Measurements from ENCODE around the gene PQBP1.
A peak's percentile ranks its signal among the peaks of the same experiment; 100 is the strongest.

PQBP1 gene

GRCh38 chrX:48939524-48940228, 41.9 kb downstream of the PQBP1 start:
- DNase-seq, result no peak
- H3K27ac ChIP-seq, result no peak overlapping the region
- no peaks in the 10 kb centered on the region for H3K9me3 ChIP-seq (ENCODE audit: severe bottlenecking)
- peaks cover 12% of the 10 kb centered on the region for H3K36me3 ChIP-seq
- TF ChIP-seq CTCF (IDR thresholded peaks at IDR 0.05; ENCODE audit: low read depth, low read length), result no peak
- no peaks in the 10 kb centered on the region for H3K27me3 ChIP-seq (ENCODE audit: insufficient read depth, low read depth, severe bottlenecking)
- H3K4me3 ChIP-seq (ENCODE audit: low read depth, low read length), result no peak overlapping the region

- no peak for DNase-seq
- Histone ChIP-seq H3K36me3 (peaks cover 12% of the 10 kb centered on the region), H3K4me3 (ENCODE audit: low read depth, low read length) (no peak overlapping the region), H3K27me3 (ENCODE audit: insufficient read depth, low read depth, severe bottlenecking) (peaks cover 1% of the 10 kb centered on the region), H3K9me3 (ENCODE audit: severe bottlenecking) (no peaks in the 10 kb centered on the region), H3K27ac (no peak overlapping the region)
- no peak for TF ChIP-seq CTCF (IDR thresholded peaks at IDR 0.05; ENCODE audit: low read depth, low read length)
Measured at GRCh38 chrX:48940404-48940955, 42.8 kb downstream of the PQBP1 start.

- Histone ChIP-seq H3K4me3 (ENCODE audit: low read depth, low read length) (no peak overlapping the region), H3K36me3 (peaks cover 9% of the 10 kb centered on the region), H3K27ac (no peak overlapping the region), H3K9me3 (ENCODE audit: severe bottlenecking) (no peaks in the 10 kb centered on the region), H3K27me3 (ENCODE audit: insufficient read depth, low read depth, severe bottlenecking) (peaks cover 3% of the 10 kb centered on the region)
- TF ChIP-seq CTCF (IDR thresholded peaks at IDR 0.05; ENCODE audit: low read depth, low read length), result no peak
- DNase-seq, result no peak
Measured at GRCh38 chrX:48942895-48943294, 45.2 kb downstream of the PQBP1 start.

- TF ChIP-seq CTCF (IDR thresholded peaks at IDR 0.05; ENCODE audit: low read depth, low read length), result peak; percentile 82
- no peaks in the 10 kb centered on the region for H3K9me3 ChIP-seq (ENCODE audit: severe bottlenecking)
- DNase-seq, result peak; percentile 61
- H3K36me3 ChIP-seq, result peaks cover 9% of the 10 kb centered on the region
- H3K4me3 ChIP-seq (ENCODE audit: low read depth, low read length), result no peak overlapping the region
- H3K27me3 ChIP-seq (ENCODE audit: insufficient read depth, low read depth, severe bottlenecking), result peaks cover 3% of the 10 kb centered on the region
- H3K27ac ChIP-seq, result no peak overlapping the region
Measured at GRCh38 chrX:48945517-48946348, 48.0 kb downstream of the PQBP1 start.

GRCh38 chrX:48948589-48948988, 50.9 kb downstream of the PQBP1 start:
- H3K27me3 ChIP-seq (ENCODE audit: insufficient read depth, low read depth, severe bottlenecking), result peaks cover 3% of the 10 kb centered on the region
- TF ChIP-seq CTCF (IDR thresholded peaks at IDR 0.05; ENCODE audit: low read depth, low read length), result no peak

More at GRCh38 chrX:48948589-48948988, 50.9 kb downstream of the PQBP1 start:
- H3K36me3 ChIP-seq, result no peaks in the 10 kb centered on the region; the same call in 1 of the 2 replicates
- no peaks in the 10 kb centered on the region for H3K9me3 ChIP-seq (ENCODE audit: severe bottlenecking)
- H3K27ac ChIP-seq, result no peak overlapping the region
- H3K4me3 ChIP-seq (ENCODE audit: low read depth, low read length), result no peak overlapping the region
- no peak for DNase-seq
